OCI-LY1 (cell line): Measurements from ENCODE around the gene MXD1.

Experiments used
- H2AFZ ChIP-seq: fragments of 200-600 bp; sonication (generic), shearing (Covaris generic); 2 replicates; pipeline ENCODE4 v1.6.0; 2014; ENCODE audit warnings: antibody characterized with exemption, mild to moderate bottlenecking, low read length
- H3F3A ChIP-seq: fragments of 200-600 bp; sonication (generic), shearing (Covaris generic); 2 replicates; pipeline ENCODE4 v1.6.0; 2014; ENCODE audit warnings: mild to moderate bottlenecking, antibody characterized with exemption, low read length, moderate library complexity; ENCODE audit not compliant: insufficient read depth
- H3K27ac ChIP-seq: fragments of 200-600 bp; sonication (generic); 2 replicates; pipeline ENCODE4 v1.5.1; 2014; ENCODE audit warnings: low read length, mixed run types, mild to moderate bottlenecking, low read depth; ENCODE audit not compliant: poor library complexity, severe bottlenecking
- H3K27me3 ChIP-seq: fragments of 200-600 bp; sonication (generic); 2 replicates; pipeline ENCODE4 v1.6.0; 2014; ENCODE audit warnings: antibody characterized with exemption, mild to moderate bottlenecking, low read length, moderate library complexity; ENCODE audit not compliant: insufficient read depth
- H3K36me3 ChIP-seq: fragments of 200-600 bp; sonication (generic); 2 replicates; pipeline ENCODE4 v1.6.1; 2014; ENCODE audit warnings: mild to moderate bottlenecking, antibody characterized with exemption, low read length, moderate library complexity, mixed read lengths; ENCODE audit not compliant: insufficient read depth
- H3K4me1 ChIP-seq: fragments of 200-600 bp; sonication (generic); 2 replicates; pipeline ENCODE4 v1.5.1; 2014; ENCODE audit warnings: mild to moderate bottlenecking, low read length, moderate library complexity; ENCODE audit not compliant: insufficient read depth, severe bottlenecking
- H3K4me2 ChIP-seq: fragments of 200-600 bp; sonication (generic), shearing (Covaris generic); 2 replicates; pipeline ENCODE4 v1.6.1; 2014; ENCODE audit warnings: low read length
- H3K4me3 ChIP-seq: fragments of 200-600 bp; sonication (generic); 2 replicates; pipeline ENCODE4 v1.5.1; 2014; ENCODE audit warnings: low read length, low read depth, mild to moderate bottlenecking, mixed read lengths; ENCODE audit not compliant: poor library complexity, severe bottlenecking
- H3K79me2 ChIP-seq: fragments of 200-600 bp; shearing (Covaris generic); 2 replicates; pipeline ENCODE4 v1.6.1; 2016; ENCODE audit warnings: mixed run types, low read length, mixed read lengths; ENCODE audit not compliant: insufficient read depth
- H3K9ac ChIP-seq: fragments of 200-600 bp; sonication (generic), shearing (Covaris generic); 2 replicates; pipeline ENCODE4 v1.6.1; 2014; ENCODE audit warnings: mild to moderate bottlenecking, low read length, mixed read lengths
- H3K9me2 ChIP-seq: fragments of 200-600 bp; sonication (generic), shearing (Covaris generic); 2 replicates; pipeline ENCODE4 v1.6.1; 2014; ENCODE audit warnings: low read depth, mild to moderate bottlenecking, low read length, mixed read lengths
- H3K9me3 ChIP-seq: fragments of 200-600 bp; shearing (Covaris generic); 2 replicates; pipeline ENCODE4 v1.6.1; 2014; ENCODE audit warnings: low read length, mixed read lengths
- H4K20me1 ChIP-seq: fragments of 200-600 bp; sonication (generic), shearing (Covaris generic); 2 replicates; pipeline ENCODE4 v1.6.0; 2016; ENCODE audit warnings: mild to moderate bottlenecking, low read length; ENCODE audit not compliant: insufficient read depth
- CTCF ChIP-seq: fragments of 200-600 bp; sonication (generic), shearing (Covaris generic); IDR thresholded peaks from 2 replicates; pipeline ENCODE4 v1.5.1; 2017; ENCODE audit warnings: mild to moderate bottlenecking, antibody characterized with exemption, low read length, moderate library complexity, mixed read lengths
- EZH2 ChIP-seq: fragments of 200-600 bp; sonication (generic), shearing (Covaris generic); IDR thresholded peaks from 2 replicates; pipeline ENCODE4 v1.8.0; 2017; ENCODE audit warnings: borderline replicate concordance, mixed run types, mild to moderate bottlenecking, antibody characterized with exemption, low read length, moderate library complexity, mixed read lengths

Gene MXD1

DNA sequence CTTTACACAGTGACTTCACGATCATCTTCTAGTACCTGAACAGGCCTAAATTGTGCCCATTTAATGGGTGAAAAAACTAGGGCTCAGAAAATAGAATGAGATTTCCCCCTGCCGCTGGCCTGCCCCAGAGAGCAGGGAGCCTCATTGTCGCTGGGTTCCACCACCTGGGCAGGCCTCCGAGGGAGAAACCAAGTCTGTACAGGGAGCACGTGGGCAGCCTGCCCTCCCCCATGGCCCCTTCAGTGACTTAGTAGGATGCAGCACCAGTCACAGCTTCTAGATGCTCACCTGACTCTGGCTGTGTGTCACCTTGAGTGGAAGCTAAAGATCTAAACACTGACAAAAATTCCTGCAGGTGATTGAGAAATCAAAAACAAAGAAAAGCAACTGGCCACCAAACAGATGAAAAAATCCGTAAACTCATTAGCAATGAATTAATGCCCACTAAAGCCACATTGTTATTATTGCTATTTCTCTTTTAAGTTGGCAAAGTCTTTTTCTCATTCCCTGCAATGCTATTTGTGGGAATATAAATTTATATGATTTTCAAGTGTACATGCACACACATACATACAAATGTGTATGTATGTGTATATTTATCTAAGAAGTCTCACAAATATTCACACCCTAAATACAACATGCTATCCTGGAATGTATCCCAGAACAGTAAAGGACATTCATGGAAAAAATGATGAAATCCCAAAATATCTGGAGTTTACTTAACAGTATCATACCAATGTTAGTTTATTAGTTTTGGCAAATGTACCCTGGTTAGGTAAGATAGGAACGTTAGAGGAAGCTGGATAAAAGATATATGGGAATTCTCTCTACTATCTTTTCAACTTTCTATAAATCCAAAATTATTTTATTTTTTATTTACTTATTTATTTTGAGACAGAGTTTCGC is 65.2 kb downstream of the MXD1 start:
- Histone ChIP-seq H3K27me3 (no peaks in the 10 kb centered on the region), H2AFZ (no peak overlapping the region), H3K4me2 (no peak overlapping the region), H3K79me2 (no peaks in the 10 kb centered on the region), H3K27ac (no peak overlapping the region), H3K9ac (no peak overlapping the region), H3K36me3 (no peaks in the 10 kb centered on the region), H4K20me1 (no peaks in the 10 kb centered on the region), H3K9me3 (no peaks in the 10 kb centered on the region), H3K4me3 (no peak overlapping the region), H3K4me1 (peaks cover 12% of the 10 kb centered on the region), H3K9me2 (no peaks in the 10 kb centered on the region), H3F3A (no peaks in the 10 kb centered on the region)
- TF ChIP-seq EZH2, result no peak
- TF ChIP-seq CTCF, result no peak

DNA sequence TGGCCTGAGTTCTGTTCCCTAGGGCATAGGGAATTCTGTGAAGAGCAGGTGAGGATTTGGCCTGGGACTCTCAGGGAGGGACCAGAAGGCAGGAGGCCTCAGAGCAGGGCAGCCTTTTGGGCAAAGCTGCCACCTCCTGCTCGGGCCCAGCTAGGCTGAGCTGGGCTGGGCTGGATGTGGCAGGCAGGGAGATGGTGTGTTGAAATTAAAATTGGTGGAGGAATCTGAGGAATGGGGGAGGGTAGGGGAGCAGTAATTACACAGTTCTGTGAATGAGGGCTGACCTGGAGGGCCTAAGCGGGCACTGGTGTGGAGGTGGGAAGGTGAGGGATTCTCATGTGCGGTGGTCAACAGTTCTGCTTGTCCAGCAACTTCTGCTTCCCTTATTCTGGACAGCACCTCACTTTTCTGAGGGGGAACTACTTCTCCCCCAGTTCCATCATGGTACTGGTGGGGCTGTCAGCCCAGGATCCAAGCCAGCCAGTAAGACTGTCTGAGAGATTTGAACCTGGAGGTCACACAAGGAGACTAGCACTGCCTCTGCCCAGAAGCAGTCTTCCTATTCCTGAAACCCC is 68.6 kb downstream of the MXD1 start:
- Histone ChIP-seq H3K27me3 (no peaks in the 10 kb centered on the region), H3K79me2 (no peaks in the 10 kb centered on the region), H3K27ac (no peak overlapping the region), H2AFZ (no peak overlapping the region), H3F3A (no peaks in the 10 kb centered on the region), H3K4me3 (no peak overlapping the region), H3K9me3 (no peaks in the 10 kb centered on the region), H3K4me2 (no peak overlapping the region), H3K4me1 (no peaks in the 10 kb centered on the region), H4K20me1 (no peaks in the 10 kb centered on the region), H3K36me3 (no peaks in the 10 kb centered on the region), H3K9me2 (no peaks in the 10 kb centered on the region), H3K9ac (no peak overlapping the region)
- TF ChIP-seq CTCF (no peak), EZH2 (no peak)

DNA sequence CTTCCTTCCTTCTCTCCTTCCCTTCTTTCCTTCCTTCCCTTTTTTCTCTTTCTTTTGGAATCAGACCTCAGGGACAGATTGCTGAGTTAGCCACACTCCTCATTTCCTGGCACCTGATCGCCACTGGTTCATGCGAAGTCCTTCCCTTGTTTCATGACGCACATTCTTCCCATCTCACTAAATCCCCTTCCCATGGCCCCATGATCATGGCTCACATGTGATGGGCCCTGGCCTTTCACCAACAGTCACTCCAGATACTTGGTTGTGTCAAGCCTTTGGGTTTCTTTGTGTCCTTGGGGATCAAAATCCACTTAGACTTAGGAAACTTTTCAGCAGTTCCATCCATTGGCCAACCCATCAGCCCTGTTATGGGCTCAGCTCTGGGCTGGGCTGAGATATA is 70.3 kb downstream of the MXD1 start:
- Histone ChIP-seq H3K9ac (no peak overlapping the region), H4K20me1 (no peaks in the 10 kb centered on the region), H3F3A (no peaks in the 10 kb centered on the region), H3K4me1 (no peaks in the 10 kb centered on the region), H2AFZ (no peak overlapping the region), H3K27ac (no peak overlapping the region), H3K4me2 (no peak overlapping the region), H3K9me3 (no peaks in the 10 kb centered on the region), H3K9me2 (no peaks in the 10 kb centered on the region), H3K27me3 (no peaks in the 10 kb centered on the region), H3K36me3 (no peaks in the 10 kb centered on the region), H3K79me2 (no peaks in the 10 kb centered on the region), H3K4me3 (no peak overlapping the region)
- TF ChIP-seq EZH2 (no peak), CTCF (no peak)
